T1000 (cell line): ENCODE data around the gene CUX1.

Source experiments
- DNase-seq: peaks from one replicate; lab custom pipeline; 2025; ENCODE audit warnings: mixed read lengths; lab: John Stamatoyannopoulos, UW

CUX1 gene

DNA sequence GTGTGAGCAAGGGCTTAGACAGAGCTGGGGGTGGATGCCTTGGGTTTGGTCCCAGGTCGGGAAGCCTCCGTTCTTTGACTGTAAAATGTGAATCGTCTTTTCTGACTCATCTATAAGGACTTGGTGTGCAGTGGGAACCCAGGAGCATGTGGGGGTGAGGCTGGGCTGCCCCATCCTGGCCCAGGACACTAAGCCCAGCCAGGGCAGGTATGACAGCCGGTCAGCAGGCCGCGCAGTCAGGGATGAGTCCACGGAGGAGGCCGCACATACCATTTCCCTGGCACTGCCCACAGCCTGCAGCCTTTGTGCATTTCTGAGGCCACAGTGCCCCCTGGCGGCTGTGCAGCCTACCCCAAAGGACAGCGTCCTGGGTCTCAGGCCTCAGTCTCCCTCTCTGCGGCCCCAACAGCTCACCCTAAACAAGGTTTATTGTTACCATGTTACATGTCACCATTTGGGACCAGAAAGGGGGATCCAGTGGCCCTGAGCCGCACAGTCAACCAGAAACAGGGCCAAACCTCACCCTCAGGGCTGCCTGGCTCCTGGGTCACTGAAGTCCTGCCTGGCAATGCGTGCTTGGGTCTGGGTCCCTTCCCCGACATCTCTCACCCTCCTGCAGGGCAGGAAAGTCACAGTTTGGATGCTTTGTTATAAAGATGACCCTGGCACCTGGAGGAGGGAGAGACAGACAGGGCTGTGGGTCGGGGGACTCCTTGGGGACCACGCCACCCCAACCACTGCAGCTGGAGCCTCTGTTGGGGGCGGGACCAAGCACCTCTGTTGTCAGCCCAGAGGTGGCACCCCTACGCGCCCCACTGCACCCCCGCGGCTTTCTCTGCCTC is 454.9 kb downstream of the CUX1 start:
- peak; percentile 59 for DNase-seq

DNA sequence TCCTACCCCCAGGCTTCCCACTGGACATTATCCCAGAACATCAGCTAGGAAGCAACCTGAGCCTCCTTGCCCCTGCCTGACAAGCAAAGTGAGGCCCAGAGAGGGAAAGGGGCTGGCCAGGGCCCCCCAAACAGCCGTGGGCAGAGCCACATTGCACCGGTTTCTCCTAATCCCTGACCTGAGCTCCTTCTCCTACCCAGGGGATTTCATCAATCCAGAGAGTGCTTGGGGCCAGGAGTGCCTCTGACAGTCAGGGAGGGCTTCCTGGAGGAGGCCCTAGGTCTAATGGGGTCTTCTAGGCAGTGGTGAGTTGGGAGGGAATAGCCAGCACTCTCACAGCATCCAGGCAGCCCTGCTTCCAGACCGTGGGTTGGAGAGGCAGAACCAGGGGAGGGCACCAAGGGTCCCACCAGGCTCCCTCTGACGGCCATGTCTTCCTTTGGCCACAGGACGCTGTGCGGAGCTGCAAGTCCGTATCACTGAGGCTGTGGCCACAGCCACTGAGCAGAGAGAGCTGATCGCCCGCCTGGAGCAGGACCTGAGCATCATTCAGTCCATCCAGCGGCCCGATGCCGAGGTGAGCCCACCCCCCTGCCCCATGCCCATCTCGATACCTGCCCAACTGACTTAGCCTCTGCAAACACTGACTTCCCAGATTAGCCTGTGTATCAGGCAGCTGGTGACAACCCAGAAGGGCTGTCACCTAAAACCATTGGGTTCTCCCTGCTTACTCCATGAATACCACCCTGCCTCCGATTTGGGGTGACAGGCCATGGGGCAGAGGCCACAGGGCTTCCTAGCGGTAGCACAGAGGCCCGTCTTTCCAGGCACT is 455.7 kb downstream of the CUX1 start:
- no peak for DNase-seq

DNA sequence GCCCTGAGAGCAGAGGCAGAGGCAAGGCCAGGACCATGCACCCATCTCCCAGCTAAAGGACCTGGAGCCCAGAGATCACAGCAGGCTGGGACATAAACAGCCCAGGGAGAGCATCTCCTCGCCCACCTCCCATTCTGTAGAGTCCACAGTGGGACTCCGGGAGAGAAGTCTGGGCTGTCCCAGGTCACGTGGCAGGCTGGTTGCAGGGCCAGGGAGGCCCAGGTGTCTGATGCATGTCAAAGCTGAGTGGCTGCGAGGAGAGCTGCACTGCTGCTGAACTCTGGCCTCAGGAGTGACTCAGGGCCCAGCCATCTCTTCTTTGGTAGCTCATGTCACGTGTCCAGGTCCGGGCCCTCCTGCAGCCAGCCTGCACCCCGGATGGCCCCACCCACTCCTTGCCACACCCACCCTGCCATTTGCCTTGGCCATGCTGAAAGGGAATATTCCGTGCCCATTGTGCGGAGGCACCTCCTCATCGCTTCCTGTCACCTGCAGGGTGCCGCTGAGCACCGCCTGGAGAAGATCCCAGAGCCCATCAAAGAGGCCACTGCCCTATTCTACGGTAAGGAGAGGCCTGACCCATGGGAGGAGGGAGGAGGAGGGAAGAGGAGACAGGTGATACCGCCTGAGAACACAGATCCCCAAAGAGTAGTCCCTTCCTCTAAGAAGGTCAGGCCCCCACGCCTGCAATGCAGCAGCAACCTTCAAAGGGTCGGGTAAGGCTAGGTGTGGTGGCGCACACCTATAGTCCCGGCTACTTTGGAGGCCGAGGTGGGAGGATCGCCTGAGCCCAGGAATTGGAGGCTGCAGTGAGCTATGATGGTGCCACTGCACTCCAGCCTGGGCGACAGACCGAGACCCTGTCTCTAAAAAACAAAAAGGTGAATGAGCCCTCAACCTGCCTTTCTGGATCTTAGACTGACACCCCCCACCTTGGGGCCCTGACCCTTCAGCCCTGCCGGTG is 456.6 kb downstream of the CUX1 start:
- DNase-seq, result peak; percentile 48

DNA sequence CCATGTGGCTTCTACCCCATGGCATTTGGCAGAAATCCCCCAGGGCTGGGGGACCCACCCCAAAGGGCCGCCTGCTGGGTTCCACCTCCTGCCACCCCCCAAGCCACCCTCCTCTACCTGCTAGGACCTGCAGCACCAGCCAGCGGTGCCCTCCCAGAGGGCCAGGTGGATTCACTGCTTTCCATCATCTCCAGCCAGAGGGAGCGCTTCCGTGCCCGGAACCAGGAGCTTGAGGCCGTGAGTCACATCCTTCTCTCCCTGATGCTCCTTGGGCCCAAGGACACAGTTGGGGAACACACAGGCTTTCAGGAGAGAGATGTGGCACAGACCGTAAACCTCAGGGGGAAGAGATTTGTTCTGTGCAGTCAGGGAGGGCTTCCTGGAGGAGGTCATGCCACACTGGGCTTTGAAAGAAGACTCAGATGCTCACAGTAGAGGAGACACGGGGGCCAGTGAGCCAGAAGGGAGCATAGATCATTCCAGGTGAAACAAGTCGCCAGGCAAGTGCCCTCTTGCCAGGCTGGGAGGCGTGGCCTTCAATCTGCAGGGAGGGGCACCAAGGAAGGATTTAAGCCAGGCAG is 457.8 kb downstream of the CUX1 start:
- DNase-seq, result no peak

DNA sequence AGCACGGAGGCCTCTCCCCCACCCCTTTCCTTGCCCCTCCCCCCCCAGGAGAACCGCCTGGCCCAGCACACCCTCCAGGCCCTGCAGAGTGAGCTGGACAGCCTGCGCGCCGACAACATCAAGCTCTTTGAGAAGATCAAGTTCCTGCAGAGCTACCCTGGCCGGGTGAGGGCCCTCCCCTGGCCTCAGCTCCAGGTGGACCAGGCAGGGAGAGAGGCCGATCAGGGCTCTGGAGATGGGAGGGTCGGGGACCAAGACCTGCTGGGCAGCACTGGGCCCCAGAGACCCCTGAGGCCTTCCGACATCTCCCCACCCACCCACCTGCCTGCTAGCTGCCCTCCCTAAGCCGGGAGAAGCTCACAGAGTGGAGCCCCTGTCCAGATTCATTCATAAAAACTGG is 460.5 kb downstream of the CUX1 start:
- DNase-seq, result no peak

- DNase-seq, result peak; percentile 9
These were observed 462.3 kb downstream of the CUX1 start for GRCh38 chr7:102279537-102280400.

DNA sequence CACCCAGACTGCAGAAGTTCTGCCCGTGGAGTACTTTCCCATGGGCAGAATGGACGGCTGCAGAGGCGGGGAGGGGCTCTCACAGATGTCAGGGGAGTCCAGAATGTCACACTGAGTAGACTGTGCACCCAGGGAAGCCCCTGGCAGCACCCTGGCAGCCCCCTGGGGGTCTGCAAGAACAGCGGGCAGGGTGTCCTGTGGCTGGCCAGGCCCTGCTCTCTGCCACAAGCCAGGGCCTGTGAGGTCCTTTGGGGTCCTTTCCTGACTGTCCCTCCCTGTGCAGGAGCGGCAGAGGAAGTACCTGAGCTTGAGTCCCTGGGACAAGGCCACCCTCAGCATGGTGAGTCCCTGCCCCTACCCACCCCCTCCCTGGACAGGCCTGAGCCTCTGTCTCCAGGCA is 463.1 kb downstream of the CUX1 start:
- DNase-seq, result no peak

- no peak for DNase-seq
These were observed 464.4 kb downstream of the CUX1 start for GRCh38 chr7:102281785-102282184.

GRCh38 chr7:102282465-102283362 is 465.3 kb downstream of the CUX1 start:
- no peak for DNase-seq

DNA sequence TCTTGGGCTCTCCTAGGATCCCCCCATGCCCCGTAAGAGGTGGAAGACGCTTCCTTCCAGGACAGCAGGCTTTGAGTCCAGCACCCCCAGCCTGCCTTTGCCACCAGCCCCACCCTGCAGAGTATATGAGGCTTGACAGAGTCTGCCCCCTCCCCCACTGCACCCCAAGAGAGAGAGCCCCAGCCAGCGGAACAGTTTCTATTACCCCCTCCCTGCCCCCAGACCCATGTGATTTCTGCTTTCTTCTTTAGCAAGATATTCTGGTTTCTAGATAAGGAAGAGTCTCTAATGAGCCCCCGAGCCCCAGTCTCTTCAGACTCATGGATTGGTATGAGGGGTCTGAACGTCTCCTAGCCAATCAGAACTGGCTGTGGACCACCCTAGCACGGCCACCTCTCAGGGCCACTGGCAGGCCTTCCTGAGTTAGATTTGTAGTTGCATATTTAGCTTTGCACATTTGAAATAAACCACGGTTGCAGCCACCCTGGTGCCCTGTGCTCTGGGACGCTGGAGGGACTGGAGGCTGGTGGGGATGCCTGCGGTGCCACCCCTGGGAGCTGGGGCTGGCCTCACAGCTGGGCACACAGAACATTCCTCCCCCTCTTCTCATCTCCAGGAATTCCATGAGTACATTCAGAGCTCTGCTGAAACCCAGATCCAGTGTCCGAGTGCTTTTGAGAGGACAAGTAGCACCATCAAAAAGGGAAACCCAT is 466.2 kb downstream of the CUX1 start:
- DNase-seq, result no peak

DNA sequence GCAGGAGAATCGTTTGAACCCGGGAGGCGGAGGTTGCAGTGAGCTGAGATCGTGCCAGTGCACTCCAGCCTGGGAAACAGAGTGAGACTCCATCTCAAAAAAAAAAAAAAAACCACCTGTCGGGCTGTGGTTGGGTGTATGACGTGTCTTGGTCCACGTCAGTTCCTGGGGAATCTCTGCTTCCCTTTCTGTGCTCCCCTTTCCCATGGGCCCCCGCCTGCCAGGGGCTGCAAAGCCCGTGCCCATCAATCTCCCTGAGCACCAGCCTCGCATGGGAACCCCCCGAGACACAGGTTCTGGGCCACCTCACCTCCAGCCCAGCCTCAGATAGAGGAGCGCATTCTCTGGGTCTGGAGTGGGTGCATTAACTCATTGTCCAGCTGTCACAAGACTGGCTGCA is 467.0 kb downstream of the CUX1 start:
- DNase-seq, result no peak

DNA sequence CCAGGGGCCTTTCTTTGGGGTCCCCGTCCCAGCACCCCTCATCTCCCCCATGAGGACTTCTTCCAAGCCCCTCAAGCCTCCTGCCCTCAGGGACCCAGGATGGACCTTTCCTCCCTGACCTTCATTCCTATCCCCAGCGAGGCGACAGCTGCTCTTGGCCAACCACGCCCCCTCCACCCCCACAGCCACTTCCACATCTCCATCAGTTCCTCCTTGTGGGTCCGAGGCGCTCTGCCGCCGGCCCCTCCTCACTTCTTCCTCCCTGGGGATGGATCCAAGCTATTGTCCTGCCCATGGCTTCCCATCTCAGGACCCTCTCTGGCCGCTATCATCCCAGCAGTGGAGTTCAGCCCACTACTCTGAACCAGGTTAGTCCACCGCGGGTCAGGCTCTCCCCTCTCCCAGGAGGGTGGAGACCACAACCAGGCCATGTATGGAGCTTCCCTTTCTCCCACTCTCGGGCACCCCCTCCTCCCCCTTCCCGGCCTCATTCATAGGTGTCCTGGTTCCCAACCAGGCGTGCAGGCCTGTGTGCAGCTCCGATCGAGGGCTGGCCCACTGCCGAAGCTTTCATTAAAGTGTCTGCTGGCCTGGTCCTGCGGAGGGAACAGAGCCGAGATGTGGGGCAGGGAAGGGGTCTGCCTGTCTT is 467.6 kb downstream of the CUX1 start:
- DNase-seq, result no peak

DNA sequence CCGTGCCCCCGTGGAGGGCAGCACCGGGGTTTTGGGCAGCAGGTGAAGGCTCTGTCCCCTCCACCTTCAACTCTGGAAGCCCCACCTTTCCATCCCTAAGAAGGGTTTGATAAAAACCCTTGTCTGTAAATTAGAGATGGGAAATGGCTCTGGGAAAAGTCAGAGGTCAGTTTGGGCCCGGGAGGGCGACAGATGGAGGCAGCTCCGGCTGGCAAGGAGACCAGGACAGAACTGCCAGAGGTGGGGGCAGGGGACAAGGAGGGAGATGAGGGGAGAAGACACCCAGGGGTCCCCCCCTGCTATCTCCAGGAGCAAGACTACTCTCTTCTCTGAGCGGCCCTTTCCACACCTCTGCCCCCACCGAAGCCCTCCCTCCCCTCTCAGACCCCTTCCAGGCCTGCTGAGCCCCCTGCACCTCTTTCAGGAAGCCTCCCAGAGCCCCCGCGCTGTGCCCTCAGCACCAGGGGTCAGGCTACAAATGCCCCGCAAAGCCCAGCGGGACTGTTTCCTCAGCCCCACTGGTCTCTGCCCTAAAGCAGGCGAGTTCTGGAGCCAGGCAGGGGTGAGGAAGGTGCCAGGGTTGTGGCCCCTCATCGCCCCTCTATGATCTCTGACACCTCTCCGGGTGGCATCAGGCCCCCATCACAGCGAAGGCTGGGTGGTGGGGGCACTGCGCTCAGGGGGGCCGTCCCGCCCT is 468.3 kb downstream of the CUX1 start:
- no peak for DNase-seq

DNA sequence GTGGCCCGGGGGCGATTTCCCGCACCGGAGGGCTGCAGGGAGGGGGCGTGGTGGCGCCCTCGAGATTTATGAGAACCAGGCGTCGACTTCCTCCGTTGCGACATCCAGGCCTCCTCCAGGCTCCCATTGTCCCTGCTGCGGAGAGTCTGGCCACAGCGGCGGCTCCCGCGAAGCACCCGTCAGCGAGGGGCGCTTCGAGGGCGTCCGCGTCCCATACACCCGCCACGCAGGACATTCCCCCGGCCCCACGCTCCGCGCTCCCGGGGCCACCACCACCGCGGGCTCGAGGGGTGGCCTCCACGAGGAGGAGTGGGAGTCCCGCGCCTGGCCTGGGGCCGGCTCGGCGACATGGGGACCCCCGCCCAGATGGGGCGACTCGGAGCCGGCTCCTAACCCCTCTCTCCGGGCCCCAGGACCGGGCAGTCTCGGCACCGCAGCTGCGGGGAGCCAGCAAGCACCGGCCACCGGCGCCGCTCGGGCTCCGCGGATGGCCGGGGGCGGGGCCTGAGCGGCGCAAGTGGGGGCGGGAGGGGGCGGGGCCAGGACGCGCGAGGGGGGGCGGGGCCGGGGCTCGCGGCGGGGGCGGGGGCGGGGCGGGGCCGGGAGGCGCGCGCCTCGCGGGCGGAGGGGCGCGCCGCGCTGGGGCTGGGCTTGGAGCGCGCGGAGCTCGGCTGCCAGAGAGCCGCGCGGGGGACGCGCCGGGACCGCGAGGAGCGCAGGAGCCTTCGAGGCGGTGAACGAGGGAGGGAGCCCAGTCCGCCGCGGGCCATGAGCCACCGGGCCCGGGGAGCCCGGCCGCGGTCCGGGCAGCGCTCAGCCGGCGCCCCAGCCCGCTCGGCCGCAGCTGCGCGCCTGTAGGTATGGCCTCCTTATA is 469.0 kb downstream of the CUX1 start, which contains the start of gene SH2B2:
Gene SH2B2, plus strand, starts transcription at position 632 of the 874 bp plus-strand sequence. CDS start 13,683 bp downstream, outside the sequence.
- peak; percentile 30 for DNase-seq

- peak; percentile 37 for DNase-seq
These were observed 469.9 kb downstream of the CUX1 start for GRCh38 chr7:102287111-102287980.

- no peak for DNase-seq
These were observed 470.5 kb downstream of the CUX1 start for GRCh38 chr7:102287981-102288278.
